Measurements from ENCODE around the gene OR5T2.
"Not testable (repeated sequence)": the region's sequence is repeated elsewhere in the genome, so short reads cannot be mapped to it uniquely, and the experiment has no call there.

Gene OR5T2

GRCh38 chr11:56234155-56234554, at the start of gene OR5T2:
OR5T2 (minus strand) TSS chr11:56234255; CDS start chr11:56233062, 1,193 bp downstream.
- DNase-seq (ENCODE audit: low spot score): no peak

GRCh38 chr11:56273854-56274253, 39.8 kb upstream of the OR5T2 start, which contains the start of gene OR5T1:
OR5T1 (plus strand) TSS chr11:56274154; CDS start chr11:56275639, 1,485 bp downstream.
- DNase-seq (ENCODE audit: low spot score): no peak

- no peak for DNase-seq (ENCODE audit: low spot score)
Measured at GRCh38 chr11:56271092-56271491, 37.0 kb upstream of the OR5T2 start.

- no peak for DNase-seq (ENCODE audit: low spot score)
Measured at GRCh38 chr11:56251954-56252353, 17.9 kb upstream of the OR5T2 start, which contains the start of gene OR5T3. OR5T3 (plus strand) TSS chr11:56252254; CDS start chr11:56252254, 0 bp downstream.

- not testable (repeated sequence) for DNase-seq (ENCODE audit: low spot score)
Measured at GRCh38 chr11:56219735-56220134, 14.3 kb downstream of the OR5T2 start.

- no peak for DNase-seq (ENCODE audit: low spot score)
Measured at GRCh38 chr11:56214537-56214936, 19.5 kb downstream of the OR5T2 start.

- no peak for DNase-seq (ENCODE audit: low spot score)
Measured at GRCh38 chr11:56207790-56208189, 26.3 kb downstream of the OR5T2 start.

GRCh38 chr11:56197367-56197766, 36.7 kb downstream of the OR5T2 start:
- DNase-seq (ENCODE audit: low spot score): no peak

GRCh38 chr11:56196705-56197104, 37.4 kb downstream of the OR5T2 start:
- no peak for DNase-seq (ENCODE audit: low spot score)

GRCh38 chr11:56188602-56189001, 45.5 kb downstream of the OR5T2 start:
- no peak for DNase-seq (ENCODE audit: low spot score)

- DNase-seq (ENCODE audit: low spot score): no peak
Measured at GRCh38 chr11:56183459-56183858, 50.6 kb downstream of the OR5T2 start.

Measured in COLO829 (cell line).